Measurements from ENCODE around the gene PLCH1. TPM values are rescaled to one million over a fixed set of nuclear protein-coding genes. Genes with fewer than 3 reads are reported as not detected.

The PLCH1 gene
- total and polyA plus RNA-seq, 2 of the 13 experiments (the other 11 are each of a cell fraction or from before 2014, with no cell fraction given) = 2.0 to 3.0 TPM

DNA sequence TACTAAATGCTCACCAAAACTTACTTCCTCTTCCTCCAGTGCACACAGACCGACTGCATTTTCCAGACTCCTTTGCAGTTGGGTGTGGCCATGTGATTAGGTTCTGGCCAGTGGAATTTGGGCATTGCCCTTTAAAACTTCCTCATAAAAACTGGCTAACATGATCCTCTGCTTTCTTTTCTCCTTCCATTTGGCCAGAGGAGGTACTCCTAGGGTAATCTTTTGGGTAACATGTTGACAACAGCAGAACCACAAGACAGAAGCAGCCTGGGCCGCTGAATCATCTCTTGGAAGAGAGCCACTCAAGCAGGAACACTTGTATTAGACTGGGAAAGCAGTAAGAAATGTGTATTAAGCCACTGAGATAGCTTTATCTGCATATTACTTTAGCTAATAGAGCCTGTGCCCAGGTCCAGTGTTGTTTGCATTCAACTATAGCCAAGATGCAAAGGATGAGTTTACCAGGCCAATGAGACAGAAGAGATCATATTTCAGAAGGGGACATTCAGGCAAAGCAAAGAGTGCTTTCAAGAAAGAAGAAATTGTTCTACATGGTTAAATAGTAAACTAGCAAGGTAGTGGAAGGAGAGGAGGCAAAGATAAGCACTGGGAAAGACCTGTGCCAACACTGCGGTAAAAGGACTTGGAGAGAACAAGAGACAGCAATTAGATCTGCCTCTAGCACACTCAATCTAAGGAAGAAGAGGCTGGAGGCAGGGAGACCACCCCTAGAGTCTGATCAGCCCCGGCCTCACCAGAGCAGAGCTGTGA lies 79.8 kb downstream of the PLCH1 start (continued):
- TF ChIP-seq, protein P1, sequence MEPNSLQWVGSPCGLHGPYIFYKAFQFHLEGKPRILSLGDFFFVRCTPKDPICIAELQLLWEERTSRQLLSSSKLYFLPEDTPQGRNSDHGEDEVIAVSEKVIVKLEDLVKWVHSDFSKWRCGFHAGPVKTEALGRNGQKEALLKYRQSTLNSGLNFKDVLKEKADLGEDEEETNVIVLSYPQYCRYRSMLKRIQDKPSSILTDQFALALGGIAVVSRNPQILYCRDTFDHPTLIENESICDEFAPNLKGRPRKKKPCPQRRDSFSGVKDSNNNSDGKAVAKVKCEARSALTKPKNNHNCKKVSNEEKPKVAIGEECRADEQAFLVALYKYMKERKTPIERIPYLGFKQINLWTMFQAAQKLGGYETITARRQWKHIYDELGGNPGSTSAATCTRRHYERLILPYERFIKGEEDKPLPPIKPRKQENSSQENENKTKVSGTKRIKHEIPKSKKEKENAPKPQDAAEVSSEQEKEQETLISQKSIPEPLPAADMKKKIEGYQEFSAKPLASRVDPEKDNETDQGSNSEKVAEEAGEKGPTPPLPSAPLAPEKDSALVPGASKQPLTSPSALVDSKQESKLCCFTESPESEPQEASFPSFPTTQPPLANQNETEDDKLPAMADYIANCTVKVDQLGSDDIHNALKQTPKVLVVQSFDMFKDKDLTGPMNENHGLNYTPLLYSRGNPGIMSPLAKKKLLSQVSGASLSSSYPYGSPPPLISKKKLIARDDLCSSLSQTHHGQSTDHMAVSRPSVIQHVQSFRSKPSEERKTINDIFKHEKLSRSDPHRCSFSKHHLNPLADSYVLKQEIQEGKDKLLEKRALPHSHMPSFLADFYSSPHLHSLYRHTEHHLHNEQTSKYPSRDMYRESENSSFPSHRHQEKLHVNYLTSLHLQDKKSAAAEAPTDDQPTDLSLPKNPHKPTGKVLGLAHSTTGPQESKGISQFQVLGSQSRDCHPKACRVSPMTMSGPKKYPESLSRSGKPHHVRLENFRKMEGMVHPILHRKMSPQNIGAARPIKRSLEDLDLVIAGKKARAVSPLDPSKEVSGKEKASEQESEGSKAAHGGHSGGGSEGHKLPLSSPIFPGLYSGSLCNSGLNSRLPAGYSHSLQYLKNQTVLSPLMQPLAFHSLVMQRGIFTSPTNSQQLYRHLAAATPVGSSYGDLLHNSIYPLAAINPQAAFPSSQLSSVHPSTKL (CRISPR knock-in tag; IDR thresholded peaks at IDR 0.05) = peak; percentile 68
- TF ChIP-seq ZNF891 (CRISPR knock-in tag; IDR thresholded peaks at IDR 0.05) = no peak
- no peak for TF ChIP-seq SNAPC2 (CRISPR knock-in tag; IDR thresholded peaks at IDR 0.05)
- TF ChIP-seq SAP130 (CRISPR knock-in tag; IDR thresholded peaks at IDR 0.05; ENCODE audit: low read depth) = peak; percentile 9; the same call in 1 of the 2 replicates
- TF ChIP-seq, protein P2, sequence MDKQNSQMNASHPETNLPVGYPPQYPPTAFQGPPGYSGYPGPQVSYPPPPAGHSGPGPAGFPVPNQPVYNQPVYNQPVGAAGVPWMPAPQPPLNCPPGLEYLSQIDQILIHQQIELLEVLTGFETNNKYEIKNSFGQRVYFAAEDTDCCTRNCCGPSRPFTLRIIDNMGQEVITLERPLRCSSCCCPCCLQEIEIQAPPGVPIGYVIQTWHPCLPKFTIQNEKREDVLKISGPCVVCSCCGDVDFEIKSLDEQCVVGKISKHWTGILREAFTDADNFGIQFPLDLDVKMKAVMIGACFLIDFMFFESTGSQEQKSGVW (CRISPR knock-in tag; IDR thresholded peaks at IDR 0.05; ENCODE audit: borderline replicate concordance) = no peak
- TF ChIP-seq SOX6 (IDR thresholded peaks at IDR 0.05) = no peak
- peak; percentile 75 for TF ChIP-seq SOX6 (CRISPR knock-in tag; IDR thresholded peaks at IDR 0.05)
- TF ChIP-seq PAXIP1 (CRISPR knock-in tag; conservative IDR thresholded peaks at IDR 0.05) = peak; percentile 76
- peak; percentile 66; the same call in 1 of the 2 replicates for TF ChIP-seq SOX5 (CRISPR knock-in tag; IDR thresholded peaks at IDR 0.05; ENCODE audit: borderline replicate concordance)
- no peak for TF ChIP-seq MLLT10 (CRISPR knock-in tag; IDR thresholded peaks at IDR 0.05)
- TF ChIP-seq, protein P3, sequence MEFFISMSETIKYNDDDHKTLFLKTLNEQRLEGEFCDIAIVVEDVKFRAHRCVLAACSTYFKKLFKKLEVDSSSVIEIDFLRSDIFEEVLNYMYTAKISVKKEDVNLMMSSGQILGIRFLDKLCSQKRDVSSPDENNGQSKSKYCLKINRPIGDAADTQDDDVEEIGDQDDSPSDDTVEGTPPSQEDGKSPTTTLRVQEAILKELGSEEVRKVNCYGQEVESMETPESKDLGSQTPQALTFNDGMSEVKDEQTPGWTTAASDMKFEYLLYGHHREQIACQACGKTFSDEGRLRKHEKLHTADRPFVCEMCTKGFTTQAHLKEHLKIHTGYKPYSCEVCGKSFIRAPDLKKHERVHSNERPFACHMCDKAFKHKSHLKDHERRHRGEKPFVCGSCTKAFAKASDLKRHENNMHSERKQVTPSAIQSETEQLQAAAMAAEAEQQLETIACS (CRISPR knock-in tag; IDR thresholded peaks at IDR 0.05) = no peak
- no peak for TF ChIP-seq AGO2 (optimal IDR thresholded peaks at IDR 0.05; ENCODE audit: low read depth, low read length)
- TF ChIP-seq MXI1 (IDR thresholded peaks at IDR 0.05; ENCODE audit: borderline replicate concordance, low read depth, low read length) = no peak
- TF ChIP-seq ZNF136 (CRISPR knock-in tag; IDR thresholded peaks at IDR 0.05; ENCODE audit: low read depth) = no peak
- no peak for TF ChIP-seq ZNF720 (CRISPR knock-in tag; IDR thresholded peaks at IDR 0.05)

All from HepG2 (cell line).